ENCODE results near the gene SLC38A11. TPM values are rescaled to one million over a fixed set of nuclear protein-coding genes. Genes with fewer than 3 reads are reported as not detected.

Gene SLC38A11
- total RNA-seq, 1 experiment from 2014 or later, result not detected

DNA sequence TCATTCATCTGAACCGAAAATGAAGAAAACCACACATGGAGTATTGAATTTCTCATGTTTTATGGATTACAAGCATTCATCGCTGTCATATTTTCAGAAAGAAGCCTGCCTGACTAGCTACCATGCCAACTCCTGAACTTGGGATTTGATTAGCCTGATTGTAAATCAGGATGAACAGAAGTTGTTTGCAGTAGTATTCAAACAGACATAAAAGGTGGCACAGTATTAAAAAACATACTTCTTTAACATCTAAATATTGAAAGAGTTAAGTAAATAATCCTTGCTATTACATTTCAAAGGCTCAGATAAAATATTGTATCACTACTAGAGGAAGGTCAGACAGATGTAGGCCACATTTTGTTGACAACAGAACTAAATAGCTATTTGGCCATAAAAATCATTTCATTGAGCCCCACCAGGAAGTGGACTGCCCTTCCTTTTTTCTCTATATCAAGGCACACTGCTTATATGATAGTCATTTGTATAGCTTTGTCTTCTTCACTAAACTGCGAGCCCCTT, 21.6 kb downstream of the SLC38A11 start:
- ChIA-PET POLR2A (ENCODE audit: low non-redundant PET) (no interaction called here), CTCF (no interaction called here)
- Histone ChIP-seq H3K4me1 (ENCODE audit: insufficient read depth, low read length, poor library complexity, severe bottlenecking) (no peaks in the 10 kb centered on the region), H3K9me3 (ENCODE audit: low read depth, low read length, poor library complexity, severe bottlenecking) (no peaks in the 10 kb centered on the region), H3K4me3 (ENCODE audit: low read depth, low read length, poor library complexity, severe bottlenecking) (no peak overlapping the region), H3K36me3 (ENCODE audit: insufficient read depth, low read length, poor library complexity, severe bottlenecking) (no peaks in the 10 kb centered on the region), H3K27me3 (replicated peaks; ENCODE audit: insufficient read depth, low read depth, low read length, poor library complexity) (no peaks in the 10 kb centered on the region), H3K27ac (ENCODE audit: low read depth, low read length, poor library complexity, severe bottlenecking) (no peak overlapping the region)
- DNase-seq (ENCODE audit: low spot score), result no peak
- intact Hi-C loops (cut with micrococcal nuclease; ENCODE audit: unreplicated experiment), result no loop called here
- no TSS peak for BruUV-seq (replicated peaks)
- TF ChIP-seq EZH2 (IDR thresholded peaks at IDR 0.05; ENCODE audit: borderline replicate concordance, low read depth, low read length, poor library complexity, severe bottlenecking) (no peak), CTCF (conservative IDR thresholded peaks at IDR 0.05; ENCODE audit: low read depth, low read length) (no peak)

DNA sequence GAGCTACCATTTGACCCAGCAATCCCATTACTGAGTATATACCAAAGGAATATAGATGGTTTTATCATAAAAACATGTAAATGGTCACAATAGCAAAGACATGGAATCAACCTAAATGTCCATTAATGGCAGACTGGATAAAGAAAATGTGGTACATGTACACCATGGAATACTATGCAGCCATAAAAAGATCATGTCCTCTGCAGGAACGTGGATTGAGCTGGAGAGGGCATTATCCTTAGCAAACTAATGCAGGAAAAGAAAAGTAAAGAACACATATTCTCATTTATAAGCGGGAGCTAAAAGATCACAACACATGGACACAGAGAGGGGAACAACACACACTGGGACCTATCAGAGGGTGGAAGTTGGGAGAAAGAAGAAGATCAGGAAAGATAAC, 22.9 kb downstream of the SLC38A11 start:
- no peaks in the 10 kb centered on the region for H3K27me3 ChIP-seq (replicated peaks; ENCODE audit: insufficient read depth, low read depth, low read length, poor library complexity)
- ChIA-PET CTCF (no interaction called here), POLR2A (ENCODE audit: low non-redundant PET) (no interaction called here)
- BruUV-seq (replicated peaks), result no TSS peak
- H3K27ac ChIP-seq (ENCODE audit: low read depth, low read length, poor library complexity, severe bottlenecking), result no peak overlapping the region
- TF ChIP-seq CTCF (conservative IDR thresholded peaks at IDR 0.05; ENCODE audit: low read depth, low read length), result no peak
- no peak for TF ChIP-seq EZH2 (IDR thresholded peaks at IDR 0.05; ENCODE audit: borderline replicate concordance, low read depth, low read length, poor library complexity, severe bottlenecking)
- H3K4me3 ChIP-seq (ENCODE audit: low read depth, low read length, poor library complexity, severe bottlenecking), result no peak overlapping the region
- no peaks in the 10 kb centered on the region for H3K9me3 ChIP-seq (ENCODE audit: low read depth, low read length, poor library complexity, severe bottlenecking)
- no peak for DNase-seq (ENCODE audit: low spot score)
- intact Hi-C loops (cut with micrococcal nuclease; ENCODE audit: unreplicated experiment), result no loop called here
- H3K4me1 ChIP-seq (ENCODE audit: insufficient read depth, low read length, poor library complexity, severe bottlenecking), result no peaks in the 10 kb centered on the region
- no peaks in the 10 kb centered on the region for H3K36me3 ChIP-seq (ENCODE audit: insufficient read depth, low read length, poor library complexity, severe bottlenecking)

GRCh38 chr2:164928101-164928673, 27.1 kb downstream of the SLC38A11 start:
- CTCF ChIA-PET, result no interaction called here
- intact Hi-C loops (cut with micrococcal nuclease; ENCODE audit: unreplicated experiment), result no loop called here

More at GRCh38 chr2:164928101-164928673, 27.1 kb downstream of the SLC38A11 start:
- no peak overlapping the region for H3K27ac ChIP-seq (ENCODE audit: low read depth, low read length, poor library complexity, severe bottlenecking)
- BruUV-seq (replicated peaks), result no TSS peak
- no peak for DNase-seq (ENCODE audit: low spot score)
- H3K4me1 ChIP-seq (ENCODE audit: insufficient read depth, low read length, poor library complexity, severe bottlenecking), result no peaks in the 10 kb centered on the region
- H3K4me3 ChIP-seq (ENCODE audit: low read depth, low read length, poor library complexity, severe bottlenecking), result no peak overlapping the region
- H3K36me3 ChIP-seq (ENCODE audit: insufficient read depth, low read length, poor library complexity, severe bottlenecking), result no peaks in the 10 kb centered on the region
- no peaks in the 10 kb centered on the region for H3K27me3 ChIP-seq (replicated peaks; ENCODE audit: insufficient read depth, low read depth, low read length, poor library complexity)
- no peaks in the 10 kb centered on the region for H3K9me3 ChIP-seq (ENCODE audit: low read depth, low read length, poor library complexity, severe bottlenecking)
- no peak for TF ChIP-seq EZH2 (IDR thresholded peaks at IDR 0.05; ENCODE audit: borderline replicate concordance, low read depth, low read length, poor library complexity, severe bottlenecking)
- no peak for TF ChIP-seq CTCF (conservative IDR thresholded peaks at IDR 0.05; ENCODE audit: low read depth, low read length)
- POLR2A ChIA-PET (ENCODE audit: low non-redundant PET), result no interaction called here

Data from A673 (cell line).